ENCODE measurements around the gene HUNK. TPM values are rescaled to one million over a fixed set of nuclear protein-coding genes. Genes with fewer than 3 reads are reported as not detected.
"Not testable (repeated sequence)": the region's sequence is repeated elsewhere in the genome, so short reads cannot be mapped to it uniquely, and the experiment has no call there.

The HUNK gene
- total and polyA plus RNA-seq, 2 experiments from 2014 or later = 7.1 to 10.8 TPM

DNA sequence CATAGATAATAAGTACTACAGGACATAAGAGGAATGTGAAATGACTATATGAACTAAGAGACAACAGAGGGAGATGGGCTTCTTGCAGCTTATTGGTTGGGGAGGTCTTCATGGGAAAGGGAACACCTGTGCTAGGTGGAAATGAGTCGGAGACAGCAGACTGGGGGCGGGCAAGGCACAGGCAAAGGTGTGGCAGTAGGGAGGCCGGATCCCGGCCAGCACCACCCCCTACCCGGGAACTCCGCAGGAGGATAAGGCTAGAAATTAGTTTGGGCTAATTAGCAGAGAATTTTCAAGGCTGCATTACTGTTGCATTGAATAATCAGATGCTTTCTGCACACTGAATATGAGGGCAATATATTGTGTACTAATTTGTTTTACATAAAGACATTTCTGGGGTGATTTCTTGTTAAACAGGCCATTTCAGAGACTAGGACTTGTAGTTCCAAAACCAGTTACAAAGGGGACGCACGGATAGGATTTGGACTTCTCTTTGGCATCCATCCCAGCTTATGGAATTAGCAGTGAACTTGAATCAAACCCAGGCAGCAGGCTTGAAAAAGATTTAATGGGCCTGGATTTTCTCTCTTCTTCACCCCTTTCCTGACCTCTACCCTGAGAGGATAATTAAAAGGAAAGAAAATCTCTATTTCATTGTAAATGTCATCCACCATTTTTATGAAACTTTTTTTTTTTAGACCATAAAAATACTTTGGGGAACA is 2.2 kb upstream of the HUNK start:
- no peaks in the 10 kb centered on the region for H3K9me3 ChIP-seq (ENCODE audit: low read depth)
- H3K4me1 ChIP-seq (ENCODE audit: insufficient read depth) = no peaks in the 10 kb centered on the region
- no peak for DNase-seq (ENCODE audit: low spot score)
- H4K20me1 ChIP-seq (ENCODE audit: insufficient read depth, poor library complexity, severe bottlenecking) = no peaks in the 10 kb centered on the region
- no peaks in the 10 kb centered on the region for H3K27me3 ChIP-seq
- H3K4me3 ChIP-seq = no peak overlapping the region
- no peaks in the 10 kb centered on the region for H3K36me3 ChIP-seq (replicated peaks; ENCODE audit: insufficient read depth, low read depth)
- H3K4me2 ChIP-seq = no peak overlapping the region
- no peaks in the 10 kb centered on the region for H3K9me2 ChIP-seq (replicated peaks; ENCODE audit: insufficient read depth)
- WGBS (ENCODE audit: low lambda C conversion rate, missing lambda C conversion rate) = 72% methylated on average over 8 of the region's 8 CpGs
- no peak overlapping the region for H3K27ac ChIP-seq
- no peak overlapping the region for H2AFZ ChIP-seq
- no peak for TF ChIP-seq EZH2 (IDR thresholded peaks at IDR 0.05; ENCODE audit: borderline replicate concordance)
- TF ChIP-seq EZH2phosphoT487 (IDR thresholded peaks at IDR 0.05; ENCODE audit: low read depth, severe bottlenecking, unreplicated experiment) = no peak
- TF ChIP-seq, protein P1, sequence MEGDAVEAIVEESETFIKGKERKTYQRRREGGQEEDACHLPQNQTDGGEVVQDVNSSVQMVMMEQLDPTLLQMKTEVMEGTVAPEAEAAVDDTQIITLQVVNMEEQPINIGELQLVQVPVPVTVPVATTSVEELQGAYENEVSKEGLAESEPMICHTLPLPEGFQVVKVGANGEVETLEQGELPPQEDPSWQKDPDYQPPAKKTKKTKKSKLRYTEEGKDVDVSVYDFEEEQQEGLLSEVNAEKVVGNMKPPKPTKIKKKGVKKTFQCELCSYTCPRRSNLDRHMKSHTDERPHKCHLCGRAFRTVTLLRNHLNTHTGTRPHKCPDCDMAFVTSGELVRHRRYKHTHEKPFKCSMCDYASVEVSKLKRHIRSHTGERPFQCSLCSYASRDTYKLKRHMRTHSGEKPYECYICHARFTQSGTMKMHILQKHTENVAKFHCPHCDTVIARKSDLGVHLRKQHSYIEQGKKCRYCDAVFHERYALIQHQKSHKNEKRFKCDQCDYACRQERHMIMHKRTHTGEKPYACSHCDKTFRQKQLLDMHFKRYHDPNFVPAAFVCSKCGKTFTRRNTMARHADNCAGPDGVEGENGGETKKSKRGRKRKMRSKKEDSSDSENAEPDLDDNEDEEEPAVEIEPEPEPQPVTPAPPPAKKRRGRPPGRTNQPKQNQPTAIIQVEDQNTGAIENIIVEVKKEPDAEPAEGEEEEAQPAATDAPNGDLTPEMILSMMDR (IDR thresholded peaks at IDR 0.05; ENCODE audit: poor library complexity) = no peak
- peaks cover 21% of the 10 kb centered on the region for H3K79me2 ChIP-seq

DNA sequence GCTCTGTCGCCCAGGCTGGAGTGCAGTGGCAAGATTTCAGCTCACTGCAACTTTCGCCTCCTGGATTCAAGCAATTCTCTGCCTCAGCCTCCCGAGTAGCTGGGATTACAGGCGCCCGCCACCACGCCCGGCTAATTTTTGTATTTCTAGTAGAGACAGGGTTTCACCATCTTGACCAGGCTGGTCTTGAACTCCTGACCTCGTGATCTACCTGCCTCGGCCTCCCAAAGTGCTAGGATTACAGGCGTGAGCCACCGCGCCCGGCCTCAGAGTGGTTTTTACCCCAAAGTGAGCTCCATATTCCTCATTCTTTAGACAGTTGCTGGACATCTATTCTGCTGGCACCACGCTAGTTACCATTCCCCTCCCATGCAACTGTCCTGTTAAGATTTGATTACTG is 1.4 kb upstream of the HUNK start:
- H3K4me1 ChIP-seq (ENCODE audit: insufficient read depth); H3K27me3 ChIP-seq; H3K4me3 ChIP-seq; H3K9me3 ChIP-seq (ENCODE audit: low read depth); DNase-seq (ENCODE audit: low spot score); H3K36me3 ChIP-seq (replicated peaks; ENCODE audit: insufficient read depth, low read depth); H4K20me1 ChIP-seq (ENCODE audit: insufficient read depth, poor library complexity, severe bottlenecking); H3K9me2 ChIP-seq (replicated peaks; ENCODE audit: insufficient read depth); H3K27ac ChIP-seq; H2AFZ ChIP-seq: not testable (repeated sequence)
- WGBS (ENCODE audit: low lambda C conversion rate, missing lambda C conversion rate) = 94% methylated on average over 14 of the region's 14 CpGs
- Histone ChIP-seq H3K79me2 (peaks cover 28% of the 10 kb centered on the region), H3K4me2 (peak overlapping the region; percentile 94)

DNA sequence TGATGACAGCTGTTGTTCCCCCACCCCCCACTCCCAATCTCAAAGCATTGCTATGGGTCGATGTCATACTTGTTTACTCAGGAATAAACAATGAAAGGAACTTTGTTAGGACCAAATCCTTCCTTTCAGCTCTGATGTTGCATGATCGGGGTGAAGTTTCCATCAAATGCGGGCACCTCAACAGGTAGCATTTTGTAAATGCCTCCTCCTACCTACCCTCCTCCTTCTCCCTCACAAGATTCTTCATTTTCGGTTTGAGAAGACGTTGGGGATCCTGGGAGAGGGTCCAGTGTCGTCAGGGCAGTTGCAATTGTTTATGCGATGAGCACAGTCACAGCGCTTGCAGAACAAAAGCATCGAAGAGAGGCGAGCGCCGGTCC is 758 bp upstream of the HUNK start:
- Histone ChIP-seq H3K27me3 (no peaks in the 10 kb centered on the region), H4K20me1 (ENCODE audit: insufficient read depth, poor library complexity, severe bottlenecking) (no peaks in the 10 kb centered on the region), H3K4me2 (peak overlapping the region; percentile 94), H2AFZ (peak overlapping the region; percentile 79), H3K27ac (peak overlapping the region; percentile 79), H3K4me1 (ENCODE audit: insufficient read depth) (peaks cover 8% of the 10 kb centered on the region), H3K9me2 (replicated peaks; ENCODE audit: insufficient read depth) (no peaks in the 10 kb centered on the region), H3K4me3 (peak overlapping the region; percentile 86), H3K9me3 (ENCODE audit: low read depth) (no peaks in the 10 kb centered on the region), H3K36me3 (replicated peaks; ENCODE audit: insufficient read depth, low read depth) (no peaks in the 10 kb centered on the region), H3K79me2 (peaks cover 34% of the 10 kb centered on the region)
- TF ChIP-seq, protein P1 (IDR thresholded peaks at IDR 0.05; ENCODE audit: poor library complexity) = no peak
- TF ChIP-seq EZH2phosphoT487 (IDR thresholded peaks at IDR 0.05; ENCODE audit: low read depth, severe bottlenecking, unreplicated experiment) (no peak), EZH2 (IDR thresholded peaks at IDR 0.05; ENCODE audit: borderline replicate concordance) (no peak)
- WGBS (ENCODE audit: low lambda C conversion rate, missing lambda C conversion rate) = 2% methylated on average over 12 of the region's 12 CpGs
- no peak for DNase-seq (ENCODE audit: low spot score)

DNA sequence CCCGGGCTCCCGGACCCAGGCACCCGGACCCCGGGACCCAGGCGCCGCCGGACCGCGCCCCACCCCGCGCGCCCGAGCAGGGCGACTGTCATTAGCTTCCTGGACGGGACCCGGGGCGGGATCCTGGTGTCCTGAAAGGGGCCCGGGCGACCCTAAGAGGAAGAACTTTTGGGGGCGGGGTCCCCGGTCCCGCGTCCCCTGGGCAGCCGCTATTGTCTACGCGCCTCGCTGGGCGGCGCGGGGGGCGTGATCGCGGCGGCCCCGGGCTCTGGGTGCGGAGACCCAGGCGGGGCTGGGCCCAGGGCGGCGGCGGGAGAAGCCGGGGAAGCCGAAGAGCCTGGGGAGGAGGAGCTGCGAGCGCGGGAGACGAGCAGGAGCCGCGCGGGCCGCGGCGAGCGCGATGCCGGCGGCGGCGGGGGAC is 465 bp downstream of the HUNK start:
- peak overlapping the region; percentile 94 for H3K4me2 ChIP-seq
- 3% methylated on average over 25 of the region's 58 CpGs for WGBS (ENCODE audit: low lambda C conversion rate, missing lambda C conversion rate)

More for the DNA sequence above, 465 bp downstream of the HUNK start:
- peak; percentile 67 for DNase-seq (ENCODE audit: low spot score)
- no peaks in the 10 kb centered on the region for H3K36me3 ChIP-seq (replicated peaks; ENCODE audit: insufficient read depth, low read depth)
- H3K4me1 ChIP-seq (ENCODE audit: insufficient read depth) = peaks cover 14% of the 10 kb centered on the region
- H3K27me3 ChIP-seq = no peaks in the 10 kb centered on the region
- H3K27ac ChIP-seq = peak overlapping the region; percentile 79
- H3K9me3 ChIP-seq (ENCODE audit: low read depth) = no peaks in the 10 kb centered on the region
- no peaks in the 10 kb centered on the region for H4K20me1 ChIP-seq (ENCODE audit: insufficient read depth, poor library complexity, severe bottlenecking)
- H3K4me3 ChIP-seq = peak overlapping the region; percentile 86
- peak overlapping the region; percentile 79 for H2AFZ ChIP-seq
- H3K9me2 ChIP-seq (replicated peaks; ENCODE audit: insufficient read depth) = no peaks in the 10 kb centered on the region
- TF ChIP-seq EZH2 (IDR thresholded peaks at IDR 0.05; ENCODE audit: borderline replicate concordance) (no peak), EZH2phosphoT487 (IDR thresholded peaks at IDR 0.05; ENCODE audit: low read depth, severe bottlenecking, unreplicated experiment) (no peak)
- TF ChIP-seq, protein P1 (IDR thresholded peaks at IDR 0.05; ENCODE audit: poor library complexity) = no peak
- peaks cover 47% of the 10 kb centered on the region for H3K79me2 ChIP-seq
